OCI-LY7 (cell line): ENCODE data around the gene ZNF205. TPM values are rescaled to one million over a fixed set of nuclear protein-coding genes. Genes with fewer than 3 reads are reported as not detected.

Experiments
- BruUV-seq: library from RNA; stranded (reverse); fragments of 400-500 nt; replicated peaks from 2 replicates; lab custom pipeline; 2021; lab: Mats Ljungman, UMichigan
- CTCF ChIA-PET: fragments of 300-600 bp; sonication (Branson Sonifier 250); formaldehyde crosslinking; loops from one replicate; lab custom pipeline; 2022; ENCODE audit warnings: antibody characterized with exemption; ENCODE audit not compliant: unreplicated experiment; lab: Charles Lee
- POLR2A ChIA-PET: fragments of 300-600 bp; sonication (Branson Sonifier 250); formaldehyde crosslinking; loops from one replicate; lab custom pipeline; 2022; ENCODE audit warnings: antibody characterized with exemption; lab: Charles Lee
- DNase-seq: peaks from one replicate; pipeline ENCODE4 v3.0.0-alpha.2; 2015; ENCODE audit warnings: low spot score
- H2AFZ ChIP-seq: fragments of 200-600 bp; sonication (generic), shearing (Covaris generic); 2 replicates; pipeline ENCODE4 v1.6.1; 2014; ENCODE audit warnings: mild to moderate bottlenecking, antibody characterized with exemption, low read length, moderate library complexity
- H3K27ac ChIP-seq: fragments of 200-600 bp; sonication (generic); 2 replicates; pipeline ENCODE4 v1.5.1; 2014; ENCODE audit warnings: mixed run types, low read depth, mild to moderate bottlenecking, moderate library complexity, low read length, inconsistent platforms; ENCODE audit not compliant: poor library complexity, severe bottlenecking
- H3K36me3 ChIP-seq: fragments of 200-600 bp; sonication (generic); 2 replicates; pipeline ENCODE4 v1.6.1; 2014; ENCODE audit warnings: mild to moderate bottlenecking, antibody characterized with exemption, low read length, moderate library complexity, mixed read lengths; ENCODE audit not compliant: insufficient read depth
- H3K4me1 ChIP-seq: fragments of 200-600 bp; sonication (generic); 2 replicates; pipeline ENCODE4 v1.5.1; 2014; ENCODE audit warnings: mild to moderate bottlenecking, low read length; ENCODE audit not compliant: insufficient read depth, poor library complexity, severe bottlenecking
- H3K4me2 ChIP-seq: fragments of 200-600 bp; sonication (generic); 2 replicates; pipeline ENCODE4 v1.6.1; 2014; ENCODE audit warnings: mild to moderate bottlenecking, low read length
- H3K4me3 ChIP-seq: fragments of 200-600 bp; sonication (generic); 2 replicates; pipeline ENCODE4 v1.5.1; 2014; ENCODE audit warnings: mild to moderate bottlenecking, low read depth, low read length; ENCODE audit not compliant: poor library complexity, severe bottlenecking
- H3K79me2 ChIP-seq: fragments of 200-600 bp; sonication (generic); 2 replicates; pipeline ENCODE4 v1.6.1; 2016; ENCODE audit warnings: low read depth, mild to moderate bottlenecking, low read length, moderate library complexity, mixed read lengths; ENCODE audit not compliant: insufficient read depth
- H3K9me2 ChIP-seq: fragments of 200-600 bp; sonication (generic); 2 replicates; pipeline ENCODE4 v1.6.1; 2016; ENCODE audit warnings: mild to moderate bottlenecking, low read length, mixed read lengths; ENCODE audit not compliant: insufficient read depth
- H3K9me3 ChIP-seq: fragments of 200-600 bp; sonication (generic); 2 replicates; pipeline ENCODE4 v1.6.1; 2014; ENCODE audit warnings: mild to moderate bottlenecking, mixed run types, low read length, mixed read lengths
- H4K20me1 ChIP-seq: fragments of 200-600 bp; sonication (generic); 2 replicates; pipeline ENCODE4 v1.6.1; 2014; ENCODE audit warnings: mild to moderate bottlenecking, antibody characterized with exemption, low read length, moderate library complexity, mixed read lengths; ENCODE audit not compliant: insufficient read depth
- EZH2phosphoT487 ChIP-seq: fragments of 200-600 bp; sonication (generic); IDR thresholded peaks from 2 replicates; pipeline ENCODE4 v1.6.1; 2018; ENCODE audit warnings: low read depth, borderline replicate concordance, mild to moderate bottlenecking, mixed run types, antibody characterized with exemption, low read length, moderate library complexity, mixed read lengths
- intact Hi-C: fragments of 100-400 bp; cut with micrococcal nuclease; formaldehyde crosslinking; loops from one replicate; pipeline ENCODE4 v1.10.0; 2022; ENCODE audit not compliant: unreplicated experiment
- total RNA-seq, 2 experiments: library from RNA; depleted of rRNA in 1 of 2; stranded (reverse); fragments of >200 nt in 1 of 2; shearing (Covaris generic) in 1 of 2; gene quantifications; 2 replicates each; pipeline ENCODE4 v1.2.3, GENCODE V29; 2014 to 2022
- TF ChIP-seq, protein P1 (sequence below): fragments of 200-600 bp; sonication (generic); conservative IDR thresholded peaks from 2 replicates; pipeline ENCODE4 v1.5.1; 2014; ENCODE audit warnings: mild to moderate bottlenecking, antibody characterized with exemption, low read length, moderate library complexity, mixed read lengths

The ZNF205 gene
- total RNA-seq, 2 experiments from 2014 or later, result 0.30 to 1.2 TPM

DNA sequence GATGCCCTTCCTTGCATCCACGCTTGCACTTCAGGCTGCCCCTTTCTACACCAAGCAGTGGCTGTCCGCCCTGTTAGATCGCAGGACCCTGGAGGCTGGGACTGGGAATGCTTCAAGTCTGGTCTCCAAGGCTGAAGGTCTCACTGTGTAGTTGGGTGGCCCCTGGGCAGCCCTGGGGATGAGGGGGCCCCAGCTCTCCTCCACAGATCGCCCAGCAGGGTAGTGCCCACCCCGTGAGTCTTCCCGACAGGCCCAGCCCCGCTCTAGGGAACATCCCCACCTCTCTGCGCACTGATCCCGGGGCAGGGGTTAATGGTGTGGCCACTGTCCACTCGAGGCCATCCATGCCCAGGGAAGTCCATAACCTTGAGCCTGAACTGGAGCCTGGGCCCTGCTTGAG, 32.8 kb downstream of the ZNF205 start:
- CTCF ChIA-PET, result no interaction called here
- Histone ChIP-seq H2AFZ (no peak overlapping the region), H3K9me3 (no peaks in the 10 kb centered on the region), H3K4me2 (no peak overlapping the region), H3K4me3 (no peak overlapping the region), H3K9me2 (no peaks in the 10 kb centered on the region), H3K36me3 (peaks cover 6% of the 10 kb centered on the region; the same call in 1 of the 2 replicates), H3K79me2 (no peaks in the 10 kb centered on the region), H3K4me1 (peaks cover 7% of the 10 kb centered on the region), H3K27ac (no peak overlapping the region), H4K20me1 (no peaks in the 10 kb centered on the region)
- intact Hi-C loops, result no loop called here
- no peak for DNase-seq
- POLR2A ChIA-PET, result no interaction called here
- BruUV-seq, result no TSS peak
- TF ChIP-seq, protein P1, sequence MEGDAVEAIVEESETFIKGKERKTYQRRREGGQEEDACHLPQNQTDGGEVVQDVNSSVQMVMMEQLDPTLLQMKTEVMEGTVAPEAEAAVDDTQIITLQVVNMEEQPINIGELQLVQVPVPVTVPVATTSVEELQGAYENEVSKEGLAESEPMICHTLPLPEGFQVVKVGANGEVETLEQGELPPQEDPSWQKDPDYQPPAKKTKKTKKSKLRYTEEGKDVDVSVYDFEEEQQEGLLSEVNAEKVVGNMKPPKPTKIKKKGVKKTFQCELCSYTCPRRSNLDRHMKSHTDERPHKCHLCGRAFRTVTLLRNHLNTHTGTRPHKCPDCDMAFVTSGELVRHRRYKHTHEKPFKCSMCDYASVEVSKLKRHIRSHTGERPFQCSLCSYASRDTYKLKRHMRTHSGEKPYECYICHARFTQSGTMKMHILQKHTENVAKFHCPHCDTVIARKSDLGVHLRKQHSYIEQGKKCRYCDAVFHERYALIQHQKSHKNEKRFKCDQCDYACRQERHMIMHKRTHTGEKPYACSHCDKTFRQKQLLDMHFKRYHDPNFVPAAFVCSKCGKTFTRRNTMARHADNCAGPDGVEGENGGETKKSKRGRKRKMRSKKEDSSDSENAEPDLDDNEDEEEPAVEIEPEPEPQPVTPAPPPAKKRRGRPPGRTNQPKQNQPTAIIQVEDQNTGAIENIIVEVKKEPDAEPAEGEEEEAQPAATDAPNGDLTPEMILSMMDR, result no peak
- TF ChIP-seq EZH2phosphoT487, result no peak

DNA sequence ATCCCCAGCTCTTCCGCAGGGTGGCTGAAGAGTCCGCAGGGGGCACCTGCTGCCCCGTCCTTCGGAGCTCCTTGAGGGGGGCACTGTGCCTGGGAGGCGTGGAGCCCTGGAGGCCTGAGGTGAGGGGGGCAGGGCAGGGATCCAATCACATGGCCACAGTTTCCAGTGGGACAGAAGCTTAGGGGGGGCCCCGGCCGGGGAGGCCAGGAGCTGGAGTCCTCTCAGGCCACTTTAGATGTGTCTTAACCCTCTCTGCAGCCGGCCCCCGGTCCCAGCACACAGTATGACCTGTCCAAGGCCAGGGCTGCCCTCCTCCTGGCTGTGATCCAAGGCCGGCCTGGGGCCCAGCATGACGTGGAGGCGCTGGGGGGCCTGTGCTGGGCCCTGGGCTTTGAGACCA, 33.3 kb downstream of the ZNF205 start:
- peaks cover 6% of the 10 kb centered on the region; the same call in 1 of the 2 replicates for H3K36me3 ChIP-seq
- H3K27ac ChIP-seq, result no peak overlapping the region
- no peaks in the 10 kb centered on the region for H4K20me1 ChIP-seq
- POLR2A ChIA-PET, result no interaction called here
- no peak overlapping the region for H3K4me2 ChIP-seq
- no peak overlapping the region for H2AFZ ChIP-seq
- no TSS peak for BruUV-seq
- no peaks in the 10 kb centered on the region for H3K9me2 ChIP-seq
- intact Hi-C loops, result no loop called here
- CTCF ChIA-PET, result no interaction called here
- H3K4me1 ChIP-seq, result peaks cover 7% of the 10 kb centered on the region
- no peak for DNase-seq
- no peaks in the 10 kb centered on the region for H3K79me2 ChIP-seq
- no peak overlapping the region for H3K4me3 ChIP-seq
- TF ChIP-seq, protein P1, result no peak
- TF ChIP-seq EZH2phosphoT487, result no peak
- H3K9me3 ChIP-seq, result no peaks in the 10 kb centered on the region

DNA sequence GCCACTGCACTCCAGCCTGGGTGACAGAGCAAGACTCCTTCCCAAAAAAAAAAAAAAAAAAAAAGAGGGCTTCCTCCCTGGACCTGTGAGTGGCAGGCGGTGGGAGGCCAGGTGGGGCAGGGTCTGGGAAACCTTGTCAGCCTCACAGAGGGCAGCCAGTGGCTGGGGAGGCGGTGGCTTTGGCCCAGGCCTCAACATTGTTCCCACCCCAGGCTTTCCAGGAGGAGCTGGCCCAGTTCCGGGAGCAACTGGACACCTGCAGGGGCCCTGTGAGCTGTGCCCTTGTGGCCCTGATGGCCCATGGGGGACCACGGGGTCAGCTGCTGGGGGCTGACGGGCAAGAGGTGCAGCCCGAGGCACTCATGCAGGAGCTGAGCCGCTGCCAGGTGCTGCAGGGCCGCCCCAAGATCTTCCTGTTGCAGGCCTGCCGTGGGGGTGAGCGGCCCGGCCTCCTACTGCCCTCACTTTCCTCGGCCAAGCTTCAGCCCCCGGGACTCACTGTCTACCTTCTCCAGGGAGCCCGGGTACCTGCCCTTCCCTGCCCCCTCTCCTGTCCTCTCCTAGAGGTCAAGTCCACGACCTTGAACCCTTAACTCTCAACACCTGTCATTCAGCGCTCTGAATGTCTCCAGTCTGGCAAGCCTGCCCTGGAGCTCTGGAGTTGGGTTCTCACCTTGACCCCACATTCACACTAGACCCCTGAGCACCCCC, 34.8 kb downstream of the ZNF205 start:
- no peak overlapping the region for H3K4me2 ChIP-seq
- BruUV-seq, result no TSS peak
- no peaks in the 10 kb centered on the region for H3K9me3 ChIP-seq
- intact Hi-C loops, result no loop called here
- no peak overlapping the region for H3K27ac ChIP-seq
- POLR2A ChIA-PET, result interaction anchor here (1.0 to 2.2 kb wide), 2 partner anchors 11 to 12 kb away, joined by 3 to 11 read pairs; partner anchors contain the start of gene ZNF213
- no peak overlapping the region for H3K4me3 ChIP-seq
- peaks cover 3% of the 10 kb centered on the region; the same call in 1 of the 2 replicates for H3K36me3 ChIP-seq
- no peaks in the 10 kb centered on the region for H4K20me1 ChIP-seq
- H3K9me2 ChIP-seq, result no peaks in the 10 kb centered on the region
- no peak for DNase-seq
- TF ChIP-seq, protein P1, result no peak
- no peak for TF ChIP-seq EZH2phosphoT487
- CTCF ChIA-PET, result no interaction called here
- H2AFZ ChIP-seq, result no peak overlapping the region
- peaks cover 13% of the 10 kb centered on the region for H3K4me1 ChIP-seq
- H3K79me2 ChIP-seq, result no peaks in the 10 kb centered on the region
